Mesenchymal stem cell (in vitro differentiated cells and primary cell): ENCODE results near the gene AP5Z1.

Experiments used
- DNase-seq: peaks from one replicate; pipeline ENCODE4 v3.0.0-alpha.2; 2013
- H2AFZ ChIP-seq: one replicate; pipeline ENCODE4 v1.6.1; 2013; ENCODE audit warnings: low read depth, mild to moderate bottlenecking, control low read depth, inconsistent platforms, low read length, moderate library complexity
- H2AK5ac ChIP-seq: 2 replicates; pipeline ENCODE4 v1.6.1; 2013; ENCODE audit warnings: low read length, moderate library complexity, mild to moderate bottlenecking, inconsistent platforms; ENCODE audit not compliant: severe bottlenecking
- H2BK120ac ChIP-seq: one replicate; pipeline ENCODE4 v1.6.1; 2013; ENCODE audit warnings: low read depth, mild to moderate bottlenecking, inconsistent platforms, low read length, moderate library complexity
- H2BK12ac ChIP-seq, 2 experiments: one replicate each; pipeline ENCODE4 v1.6.1; 2013; ENCODE audit warnings: inconsistent platforms in 2 of 2, low read length in 2 of 2, mild to moderate bottlenecking in 2 of 2, moderate library complexity in 2 of 2, control low read depth in 1 of 2
- H2BK15ac ChIP-seq: one replicate; pipeline ENCODE4 v1.6.1; 2013; ENCODE audit warnings: mild to moderate bottlenecking, low read depth, inconsistent platforms; ENCODE audit not compliant: poor library complexity, severe bottlenecking
- H2BK5ac ChIP-seq: 2 replicates; pipeline ENCODE4 v1.6.1; 2013; ENCODE audit warnings: low read depth, mild to moderate bottlenecking, low read length, control low read depth, inconsistent platforms; ENCODE audit not compliant: poor library complexity, severe bottlenecking
- H3K14ac ChIP-seq, 2 experiments: one replicate each; pipeline ENCODE4 v1.6.1; 2013; ENCODE audit warnings: inconsistent platforms in 2 of 2, low read length in 2 of 2, control low read depth in 1 of 2, mild to moderate bottlenecking in 1 of 2, moderate library complexity in 1 of 2
- H3K18ac ChIP-seq, 2 experiments: one replicate each; pipeline ENCODE4 v1.6.1; 2013; ENCODE audit warnings: inconsistent platforms in 2 of 2, low read length in 2 of 2, control low read depth in 1 of 2, low read depth in 1 of 2, mild to moderate bottlenecking in 1 of 2
- H3K23ac ChIP-seq, 2 experiments: one replicate each; pipeline ENCODE4 v1.6.1; 2013; ENCODE audit warnings: inconsistent platforms in 2 of 2, low read length in 2 of 2, mild to moderate bottlenecking in 2 of 2, moderate library complexity in 2 of 2, control low read depth in 1 of 2
- H3K27ac ChIP-seq: 2 replicates; pipeline ENCODE4 v1.5.1; 2013; ENCODE audit warnings: mild to moderate bottlenecking, moderate library complexity, low read length, control low read depth, inconsistent platforms; ENCODE audit not compliant: poor library complexity, severe bottlenecking
- H3K27me3 ChIP-seq, 2 experiments: 2 replicates each; pipeline versions ENCODE4 v1.6.1 to v1.7.0; 2013; ENCODE audit warnings: low read length in 2 of 2, mild to moderate bottlenecking in 2 of 2, moderate library complexity in 2 of 2, control low read depth in 1 of 2, inconsistent platforms in 1 of 2; ENCODE audit not compliant: control insufficient read depth in 1 of 2, insufficient read depth in 1 of 2
- H3K36me3 ChIP-seq, 2 experiments: 2 replicates each; pipeline versions ENCODE4 v1.6.1 to v1.7.0; 2013; ENCODE audit warnings: low read length in 2 of 2, control low read depth in 1 of 2, inconsistent platforms in 1 of 2, low read depth in 1 of 2, mild to moderate bottlenecking in 1 of 2; ENCODE audit not compliant: insufficient read depth in 2 of 2, control insufficient read depth in 1 of 2
- H3K4ac ChIP-seq, 2 experiments: one replicate each; pipeline ENCODE4 v1.6.1; 2013; ENCODE audit warnings: inconsistent platforms in 2 of 2, low read length in 2 of 2, mild to moderate bottlenecking in 2 of 2, moderate library complexity in 2 of 2, control low read depth in 1 of 2, low read depth in 1 of 2
- H3K4me1 ChIP-seq: 2 replicates; pipeline ENCODE4 v1.6.1; 2013; ENCODE audit warnings: low read depth, low read length, control low read depth; ENCODE audit not compliant: control insufficient read depth, insufficient read depth
- H3K4me2 ChIP-seq: 2 replicates; pipeline ENCODE4 v1.6.1; 2013; ENCODE audit warnings: low read length, mild to moderate bottlenecking, inconsistent platforms; ENCODE audit not compliant: poor library complexity, severe bottlenecking
- H3K4me3 ChIP-seq, 2 experiments: 2 replicates each; pipeline versions ENCODE4 v1.5.1 to v1.7.0; 2013; ENCODE audit warnings: low read length in 2 of 2, mild to moderate bottlenecking in 2 of 2, control low read depth in 1 of 2, low read depth in 1 of 2; ENCODE audit not compliant: insufficient read depth in 1 of 2
- H3K79me1 ChIP-seq: replicated peaks from 2 replicates; pipeline ENCODE4 v1.6.1; 2013; ENCODE audit warnings: mild to moderate bottlenecking, control low read depth, low read length, inconsistent platforms; ENCODE audit not compliant: poor library complexity, severe bottlenecking
- H3K9ac ChIP-seq: 2 replicates; pipeline ENCODE4 v1.7.0; 2013; ENCODE audit warnings: mild to moderate bottlenecking, low read length, moderate library complexity
- H3K9me3 ChIP-seq: 2 replicates; pipeline ENCODE4 v1.7.0; 2013; ENCODE audit warnings: mild to moderate bottlenecking, low read length; ENCODE audit not compliant: control insufficient read depth
- H4K8ac ChIP-seq: one replicate; pipeline ENCODE4 v1.6.1; 2013; ENCODE audit warnings: inconsistent platforms, mild to moderate bottlenecking, low read length, moderate library complexity
- H4K91ac ChIP-seq: one replicate; pipeline ENCODE4 v1.6.1; 2013; ENCODE audit warnings: mild to moderate bottlenecking, low read length, inconsistent platforms
- WGBS: methylation state at CpG from one replicate; pipeline ENCODE4 v1.1.7; 2013; ENCODE audit warnings: mixed read lengths; 5-methylcytosine and 5-hydroxymethylcytosine counted together

Gene AP5Z1

GRCh38 chr7:4783762-4784351 is 8.4 kb downstream of the AP5Z1 start:
- WGBS: 97% methylated on average over 35 of the region's 40 CpGs

GRCh38 chr7:4784799-4785198 is 9.4 kb downstream of the AP5Z1 start:
- Histone ChIP-seq H3K36me3 (peaks cover 84 to 94% of the 10 kb centered on the region in 2 experiments), H4K91ac (no peak overlapping the region), H3K27me3 (no peaks in the 10 kb centered on the region), H3K4me1 (peaks cover 3% of the 10 kb centered on the region), H3K18ac (no peak overlapping the region), H3K27ac (no peak overlapping the region), H2BK5ac (no peak overlapping the region), H3K14ac (no peak overlapping the region), H2AK5ac (no peak overlapping the region), H3K9ac (no peak overlapping the region), H2BK15ac (no peak overlapping the region), H3K4me2 (no peak overlapping the region), H4K8ac (no peak overlapping the region), H2BK120ac (no peak overlapping the region), H2BK12ac (no peak overlapping the region), H3K4ac (no peak overlapping the region), H3K9me3 (no peaks in the 10 kb centered on the region), H3K79me1 (peaks cover 60% of the 10 kb centered on the region), H2AFZ (no peak overlapping the region), H3K23ac (no peak overlapping the region), H3K4me3 (no peak overlapping the region)
- WGBS: 96% methylated on average over 19 of the region's 19 CpGs
- no peak for DNase-seq

More at GRCh38 chr7:4783762-4784351, 8.4 kb downstream of the AP5Z1 start:
- no peak overlapping the region for H4K8ac ChIP-seq
- no peak overlapping the region for H3K18ac ChIP-seq
- H2AK5ac ChIP-seq: no peak overlapping the region
- no peak overlapping the region for H3K4me2 ChIP-seq
- H2AFZ ChIP-seq: no peak overlapping the region
- no peaks in the 10 kb centered on the region for H3K9me3 ChIP-seq
- H3K79me1 ChIP-seq: peaks cover 58% of the 10 kb centered on the region
- no peak overlapping the region for H2BK120ac ChIP-seq
- H4K91ac ChIP-seq: no peak overlapping the region
- no peak overlapping the region for H3K9ac ChIP-seq
- DNase-seq: no peak
- H2BK5ac ChIP-seq: no peak overlapping the region
- no peak overlapping the region for H3K4ac ChIP-seq
- H2BK12ac ChIP-seq: no peak overlapping the region
- no peak overlapping the region for H3K23ac ChIP-seq
- H2BK15ac ChIP-seq: no peak overlapping the region
- H3K36me3 ChIP-seq: peaks cover 85% of the 10 kb centered on the region in 2 experiments
- H3K14ac ChIP-seq: no peak overlapping the region
- H3K27me3 ChIP-seq: no peaks in the 10 kb centered on the region
- H3K4me3 ChIP-seq: no peak overlapping the region
- H3K4me1 ChIP-seq: peaks cover 3% of the 10 kb centered on the region
- H3K27ac ChIP-seq: no peak overlapping the region

- Histone ChIP-seq H2BK12ac (no peak overlapping the region), H4K8ac (no peak overlapping the region), H3K9ac (no peak overlapping the region), H3K4me1 (peaks cover 3% of the 10 kb centered on the region), H4K91ac (no peak overlapping the region), H3K14ac (no peak overlapping the region), H2BK120ac (no peak overlapping the region), H3K4me3 (no peak overlapping the region), H3K18ac (no peak overlapping the region), H3K36me3 (peaks cover 84 to 98% of the 10 kb centered on the region in 2 experiments), H2BK15ac (no peak overlapping the region), H3K4me2 (no peak overlapping the region), H3K27me3 (no peaks in the 10 kb centered on the region), H2BK5ac (no peak overlapping the region), H3K9me3 (no peaks in the 10 kb centered on the region), H3K27ac (no peak overlapping the region), H3K79me1 (peaks cover 58% of the 10 kb centered on the region), H2AK5ac (no peak overlapping the region), H2AFZ (no peak overlapping the region), H3K23ac (no peak overlapping the region), H3K4ac (no peak overlapping the region)
- DNase-seq: no peak
- WGBS: 98% methylated on average over 20 of the region's 20 CpGs
Observed at GRCh38 chr7:4785371-4785770, 9.9 kb downstream of the AP5Z1 start.

- H2AK5ac ChIP-seq: no peak overlapping the region
- H2BK5ac ChIP-seq: no peak overlapping the region
- H3K4me3 ChIP-seq: no peak overlapping the region
- peaks cover 86 to 100% of the 10 kb centered on the region in 2 experiments for H3K36me3 ChIP-seq
- H3K4me1 ChIP-seq: peaks cover 3% of the 10 kb centered on the region
- no peak overlapping the region for H3K27ac ChIP-seq
- H3K18ac ChIP-seq: no peak overlapping the region
- H3K27me3 ChIP-seq: no peaks in the 10 kb centered on the region
- no peak overlapping the region for H4K91ac ChIP-seq
- no peak overlapping the region for H3K23ac ChIP-seq
- no peaks in the 10 kb centered on the region for H3K9me3 ChIP-seq
- DNase-seq: no peak
- H3K4me2 ChIP-seq: no peak overlapping the region
- H2AFZ ChIP-seq: no peak overlapping the region
- peaks cover 54% of the 10 kb centered on the region for H3K79me1 ChIP-seq
- no peak overlapping the region for H2BK120ac ChIP-seq
- no peak overlapping the region for H2BK15ac ChIP-seq
- no peak overlapping the region for H2BK12ac ChIP-seq
- no peak overlapping the region for H4K8ac ChIP-seq
- no peak overlapping the region for H3K4ac ChIP-seq
- H3K14ac ChIP-seq: no peak overlapping the region
- 96% methylated on average over 17 of the region's 17 CpGs for WGBS
- no peak overlapping the region for H3K9ac ChIP-seq
Observed at GRCh38 chr7:4786015-4786414, 10.6 kb downstream of the AP5Z1 start.
